HFF-Myc (cell line): ENCODE results near the gene MASP2.

Experiments
- DNase-seq: peaks from one replicate; pipeline ENCODE4 v3.0.0-alpha.2; 2011; ENCODE audit warnings: low read depth; ENCODE audit errors: extremely low read depth
- H3K4me3 ChIP-seq: replicated peaks from 2 replicates; pipeline ENCODE4 v1.5.1; 2011; ENCODE audit warnings: low read depth, mild to moderate bottlenecking, control low read depth, low read length
- TF ChIP-seq, protein P1 (sequence below): IDR thresholded peaks from 2 replicates; pipeline ENCODE4 v1.5.1; 2012; ENCODE audit warnings: mild to moderate bottlenecking, low read depth, low read length, control low read depth; ENCODE audit errors: missing control alignments

MASP2 gene

DNA sequence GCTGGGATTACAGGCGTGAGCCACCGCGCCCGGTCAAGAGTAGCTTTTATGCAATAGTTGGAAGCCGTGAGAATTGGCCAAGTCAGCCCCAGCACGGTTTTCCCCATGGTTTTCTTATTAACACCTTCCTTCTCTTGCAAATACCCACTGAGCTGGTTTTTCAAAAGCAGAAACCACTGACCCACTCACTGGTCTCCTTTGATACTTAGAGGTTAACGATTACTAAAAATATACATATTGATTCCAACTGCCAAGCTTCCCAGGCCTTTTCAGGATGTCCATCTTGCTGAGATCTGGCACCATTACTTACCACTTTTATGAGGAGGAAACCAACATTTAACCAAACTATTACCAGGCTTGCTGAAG is 60.5 kb downstream of the MASP2 start:
- TF ChIP-seq, protein P1, sequence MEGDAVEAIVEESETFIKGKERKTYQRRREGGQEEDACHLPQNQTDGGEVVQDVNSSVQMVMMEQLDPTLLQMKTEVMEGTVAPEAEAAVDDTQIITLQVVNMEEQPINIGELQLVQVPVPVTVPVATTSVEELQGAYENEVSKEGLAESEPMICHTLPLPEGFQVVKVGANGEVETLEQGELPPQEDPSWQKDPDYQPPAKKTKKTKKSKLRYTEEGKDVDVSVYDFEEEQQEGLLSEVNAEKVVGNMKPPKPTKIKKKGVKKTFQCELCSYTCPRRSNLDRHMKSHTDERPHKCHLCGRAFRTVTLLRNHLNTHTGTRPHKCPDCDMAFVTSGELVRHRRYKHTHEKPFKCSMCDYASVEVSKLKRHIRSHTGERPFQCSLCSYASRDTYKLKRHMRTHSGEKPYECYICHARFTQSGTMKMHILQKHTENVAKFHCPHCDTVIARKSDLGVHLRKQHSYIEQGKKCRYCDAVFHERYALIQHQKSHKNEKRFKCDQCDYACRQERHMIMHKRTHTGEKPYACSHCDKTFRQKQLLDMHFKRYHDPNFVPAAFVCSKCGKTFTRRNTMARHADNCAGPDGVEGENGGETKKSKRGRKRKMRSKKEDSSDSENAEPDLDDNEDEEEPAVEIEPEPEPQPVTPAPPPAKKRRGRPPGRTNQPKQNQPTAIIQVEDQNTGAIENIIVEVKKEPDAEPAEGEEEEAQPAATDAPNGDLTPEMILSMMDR = no peak
- no peak overlapping the region for H3K4me3 ChIP-seq
- DNase-seq = no peak

DNA sequence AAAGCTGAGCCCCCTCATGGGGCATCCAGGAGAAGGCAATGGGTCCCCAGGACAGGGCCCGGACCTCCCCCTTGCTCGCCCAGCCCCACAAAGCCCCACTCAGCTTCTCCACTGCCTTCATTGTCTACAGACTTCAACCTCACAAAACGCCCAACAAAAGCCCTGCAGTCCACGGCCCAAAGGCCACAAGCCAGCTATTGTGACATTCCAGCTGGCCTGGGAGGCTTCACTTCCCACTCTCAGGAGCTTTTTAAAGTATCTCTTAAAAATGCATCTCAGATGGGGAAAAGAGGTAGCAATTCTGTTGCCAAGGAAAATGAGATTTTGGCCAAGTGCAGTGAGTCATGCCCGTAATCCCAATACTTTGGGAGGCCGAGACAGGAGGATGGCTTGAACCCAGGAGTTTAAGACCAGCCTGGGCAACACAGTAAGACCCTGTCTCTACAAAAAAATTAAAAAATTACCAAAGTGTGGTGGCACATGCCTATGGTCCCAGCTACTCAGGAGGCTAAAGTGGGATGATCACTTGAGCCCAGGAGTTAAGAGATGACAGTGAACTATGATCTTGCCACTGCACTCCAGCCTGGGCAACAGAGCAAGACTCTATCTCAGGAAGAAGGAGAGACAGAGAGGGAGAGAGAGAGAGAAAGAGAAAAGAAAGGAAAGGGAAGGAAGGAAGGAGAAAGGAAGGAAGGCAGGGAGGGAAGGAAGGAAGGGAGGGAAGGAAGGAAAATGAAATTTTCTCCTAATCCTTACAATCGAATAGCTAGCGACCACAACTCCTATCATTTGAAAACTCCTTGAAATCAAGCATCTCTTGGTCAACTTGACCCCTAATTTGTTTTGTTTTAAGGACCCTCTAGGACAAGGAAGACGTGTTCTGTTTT is 66.0 kb downstream of the MASP2 start:
- no peak overlapping the region for H3K4me3 ChIP-seq
- DNase-seq = no peak
- TF ChIP-seq, protein P1 = no peak

GRCh38 chr1:10980094-10980577 is 66.9 kb downstream of the MASP2 start:
- DNase-seq = no peak
- TF ChIP-seq, protein P1 = peak; percentile 47
- H3K4me3 ChIP-seq = no peak overlapping the region

DNA sequence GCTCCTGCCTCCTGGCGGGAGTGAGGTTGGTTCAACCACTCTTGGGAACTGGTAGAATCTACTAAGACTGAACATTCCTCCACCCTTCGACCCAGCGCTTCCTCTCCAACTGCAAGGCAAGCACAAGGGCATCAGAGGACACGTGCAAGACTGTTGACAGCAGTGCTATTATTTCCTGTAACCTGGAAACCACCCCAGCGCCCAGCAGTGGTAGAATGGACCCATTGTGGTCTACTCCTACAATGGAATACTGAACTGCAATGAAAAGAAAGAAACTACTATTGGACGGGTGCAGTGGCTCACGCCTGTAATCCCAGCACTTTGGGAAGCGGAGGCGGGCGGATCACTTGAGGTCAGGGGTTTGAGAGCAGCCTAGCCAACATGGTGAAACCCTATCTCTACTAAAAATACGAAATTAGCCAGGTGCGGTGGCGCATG is 67.5 kb downstream of the MASP2 start:
- no peak for DNase-seq
- TF ChIP-seq, protein P1 = no peak
- H3K4me3 ChIP-seq = no peak overlapping the region

DNA sequence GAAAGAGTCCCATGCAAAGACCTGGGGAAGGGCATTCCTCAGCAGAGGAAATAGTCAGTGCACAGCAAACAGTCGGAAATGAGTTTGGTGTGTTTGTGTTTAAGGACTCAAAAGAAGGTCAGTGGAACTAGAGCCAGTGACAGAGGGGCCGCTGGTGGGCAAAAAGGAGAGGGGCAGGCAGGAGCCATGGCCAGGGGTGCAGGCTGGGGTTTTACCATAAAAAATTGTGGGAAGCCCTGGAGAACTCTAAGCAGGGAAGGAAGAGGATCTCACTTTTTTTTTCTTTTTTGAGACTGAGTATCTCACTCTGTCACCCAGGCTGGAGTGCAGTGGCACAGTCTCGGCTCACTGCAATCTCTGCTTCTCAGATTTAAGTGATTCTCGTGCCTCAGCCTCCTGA is 68.3 kb downstream of the MASP2 start:
- DNase-seq = no peak
- TF ChIP-seq, protein P1 = no peak

More for the DNA sequence above, 68.3 kb downstream of the MASP2 start:
- no peak overlapping the region for H3K4me3 ChIP-seq
